GM12892 (cell line): ENCODE data around the gene PEX10.

Source experiments
- POLR2A ChIP-seq: IDR thresholded peaks from 2 replicates; pipeline ENCODE4 v1.6.1; 2011; ENCODE audit warnings: low read depth, low read length, control low read depth
- POLR2AphosphoS5 ChIP-seq: IDR thresholded peaks from 2 replicates; pipeline ENCODE4 v1.6.1; 2011; ENCODE audit warnings: low read depth, low read length, control low read depth
- TAF1 ChIP-seq: IDR thresholded peaks from 2 replicates; pipeline ENCODE4 v1.6.1; 2011; ENCODE audit warnings: low read depth, mild to moderate bottlenecking, control low read depth, low read length, borderline replicate concordance

GRCh38 chr1:2382621-2383361, 29.6 kb downstream of the PEX10 start:
- TF ChIP-seq POLR2AphosphoS5 = no peak
- TF ChIP-seq POLR2A = no peak
- no peak for TF ChIP-seq TAF1
